ENCODE results near the gene TRAFD1.
"Not testable (repeated sequence)": the region's sequence is repeated elsewhere in the genome, so short reads cannot be mapped to it uniquely, and the experiment has no call there.

TRAFD1 gene

DNA sequence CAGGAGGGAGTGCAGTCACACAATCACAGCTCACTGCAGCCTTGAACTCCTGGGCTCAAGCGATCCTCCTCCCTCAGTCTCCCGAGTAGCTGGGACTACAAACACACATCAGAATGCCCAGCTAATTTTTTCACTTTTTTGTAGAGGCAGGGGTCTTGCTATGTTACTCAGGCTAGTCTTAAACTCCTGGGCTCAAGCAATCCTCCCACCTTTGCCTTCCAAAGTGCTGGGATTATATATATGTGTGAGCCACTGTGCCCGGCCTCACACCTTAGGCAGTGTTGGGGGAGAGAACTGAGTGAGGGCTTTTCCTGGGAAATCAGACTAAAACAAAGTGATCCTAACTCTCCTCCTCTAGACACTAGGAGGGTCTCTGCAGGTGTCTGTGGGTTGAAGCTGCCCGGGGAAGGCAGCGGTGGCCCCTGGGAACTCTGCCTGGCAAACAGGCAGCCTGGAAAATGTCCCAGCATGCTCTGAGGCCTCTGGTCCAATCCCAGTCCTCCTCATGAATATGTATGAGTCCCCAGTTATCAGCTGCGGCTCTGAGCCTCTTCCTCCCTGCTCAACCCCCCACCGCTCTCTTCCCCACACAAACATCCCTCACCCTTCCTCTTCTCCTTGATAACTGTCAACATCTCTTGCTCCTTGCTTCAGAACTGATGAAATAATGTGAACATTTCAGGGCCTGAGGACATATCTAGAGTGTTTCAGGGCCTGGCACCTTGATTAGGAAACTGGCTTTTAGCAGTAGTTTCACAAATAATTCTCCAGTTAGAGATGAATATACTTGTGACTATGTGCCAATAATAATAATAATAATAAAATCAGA, 8.9 kb upstream of the TRAFD1 start:
- DNase-seq (ENCODE audit: low read depth): no peak

DNA sequence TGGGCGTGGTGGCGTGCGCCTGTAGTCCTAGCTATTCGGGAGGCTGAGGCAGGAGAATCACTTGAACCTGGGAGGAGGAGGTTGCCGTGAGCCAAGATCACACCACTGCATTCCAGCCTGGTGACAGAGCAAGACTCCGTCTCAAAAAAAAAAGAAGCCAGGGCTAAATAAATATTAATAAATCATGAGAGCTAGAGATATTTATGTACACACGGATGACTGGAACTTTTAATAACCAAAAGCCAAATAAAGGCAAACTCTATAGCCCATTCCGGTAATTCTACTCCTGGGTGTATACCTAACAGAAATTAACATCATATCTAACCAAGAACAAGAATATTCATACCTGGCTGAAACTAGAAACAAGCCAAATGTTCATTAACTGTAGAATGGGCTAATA, 7.7 kb upstream of the TRAFD1 start:
- no peak for DNase-seq (ENCODE audit: low read depth)

- no peak for DNase-seq (ENCODE audit: low read depth)
Observed at GRCh38 chr12:112121780-112122565, 3.4 kb upstream of the TRAFD1 start.

- DNase-seq (ENCODE audit: low read depth): no peak
Observed at GRCh38 chr12:112122823-112123690, 2.3 kb upstream of the TRAFD1 start.

- DNase-seq (ENCODE audit: low read depth): no peak
Observed at GRCh38 chr12:112124918-112125249, 476 bp upstream of the TRAFD1 start.

DNA sequence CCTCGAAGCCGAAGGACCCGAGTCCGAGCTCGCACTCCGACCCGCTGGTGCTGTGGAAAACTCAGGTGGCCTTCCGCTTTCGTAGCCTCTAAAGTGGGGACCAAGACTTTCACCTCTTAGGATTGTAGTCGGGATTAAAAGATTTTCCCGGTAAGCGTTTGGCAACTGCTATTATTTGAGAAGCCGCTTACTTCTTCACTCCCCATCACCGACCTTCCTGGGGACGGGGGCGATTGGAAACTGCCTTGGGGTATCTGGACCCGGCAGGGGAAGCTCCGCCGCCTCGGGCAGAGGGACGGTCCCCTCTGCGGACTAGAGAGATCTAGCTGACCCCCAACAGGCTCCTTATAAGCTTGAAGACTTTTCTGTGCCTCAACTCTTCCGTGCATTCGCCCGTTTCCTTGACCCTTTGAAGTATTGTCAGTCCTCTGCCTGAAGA, 659 bp downstream of the TRAFD1 start:
- no peak for DNase-seq (ENCODE audit: low read depth)

DNA sequence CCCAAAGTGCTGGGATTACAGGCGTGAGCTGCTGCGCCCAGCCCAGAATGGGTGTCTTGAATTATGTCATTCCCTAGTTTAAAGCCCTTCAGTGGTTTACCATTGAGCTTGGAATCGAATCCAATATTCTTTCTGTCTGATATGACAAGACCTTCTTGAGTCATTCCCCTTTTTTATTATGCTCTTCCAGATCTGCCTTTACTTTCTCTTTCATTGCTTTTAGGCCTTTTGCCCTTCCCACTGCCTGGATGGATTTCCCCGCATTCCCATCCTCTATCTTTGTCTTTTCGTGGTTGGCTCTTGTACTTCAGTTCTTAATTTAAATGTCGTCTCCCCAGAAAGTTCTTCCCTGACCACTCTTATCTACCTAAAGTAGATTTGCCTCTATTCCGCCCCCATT, 1.6 kb downstream of the TRAFD1 start:
- no peak for DNase-seq (ENCODE audit: low read depth)

- DNase-seq (ENCODE audit: low read depth): no peak
Observed at GRCh38 chr12:112130441-112130998, 5.2 kb downstream of the TRAFD1 start.

DNA sequence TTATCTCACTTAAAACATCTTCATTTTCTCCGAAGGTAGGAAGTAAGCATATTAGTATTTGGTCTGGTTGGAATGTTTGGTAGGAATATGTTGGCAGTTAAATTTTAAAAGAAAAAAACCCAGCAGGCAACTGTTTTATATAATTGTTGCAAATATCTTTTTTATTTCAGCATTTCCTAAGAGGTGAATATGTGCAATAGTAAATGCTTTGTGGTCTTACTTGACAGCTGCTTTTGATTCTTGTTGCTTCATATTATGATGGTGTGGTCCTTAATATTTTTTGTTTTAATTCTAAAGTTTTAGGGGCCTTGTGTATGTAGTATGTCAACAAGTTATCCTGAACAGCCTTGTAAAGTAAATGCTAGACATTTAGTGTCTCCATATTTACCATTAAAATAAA, 6.3 kb downstream of the TRAFD1 start:
- DNase-seq (ENCODE audit: low read depth): no peak

GRCh38 chr12:112133418-112133817, 8.1 kb downstream of the TRAFD1 start:
- no peak for DNase-seq (ENCODE audit: low read depth)

DNA sequence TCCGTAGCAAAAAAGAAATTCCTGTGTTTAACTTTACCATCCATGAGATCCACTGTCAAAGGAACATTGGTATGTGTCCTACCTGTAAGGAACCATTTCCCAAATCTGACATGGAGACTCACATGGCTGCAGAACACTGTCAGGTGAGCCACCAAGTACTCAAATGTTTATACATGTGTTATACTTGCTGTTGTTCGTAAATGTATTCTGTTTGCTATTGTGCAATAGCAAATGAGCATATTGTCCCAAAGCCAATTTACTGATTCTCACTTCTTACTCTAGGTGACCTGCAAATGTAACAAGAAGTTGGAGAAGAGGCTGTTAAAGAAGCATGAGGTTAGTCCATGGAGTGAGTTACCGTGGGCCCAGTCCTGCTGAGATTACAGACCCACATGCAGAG, 9.4 kb downstream of the TRAFD1 start:
- DNase-seq (ENCODE audit: low read depth): no peak

DNA sequence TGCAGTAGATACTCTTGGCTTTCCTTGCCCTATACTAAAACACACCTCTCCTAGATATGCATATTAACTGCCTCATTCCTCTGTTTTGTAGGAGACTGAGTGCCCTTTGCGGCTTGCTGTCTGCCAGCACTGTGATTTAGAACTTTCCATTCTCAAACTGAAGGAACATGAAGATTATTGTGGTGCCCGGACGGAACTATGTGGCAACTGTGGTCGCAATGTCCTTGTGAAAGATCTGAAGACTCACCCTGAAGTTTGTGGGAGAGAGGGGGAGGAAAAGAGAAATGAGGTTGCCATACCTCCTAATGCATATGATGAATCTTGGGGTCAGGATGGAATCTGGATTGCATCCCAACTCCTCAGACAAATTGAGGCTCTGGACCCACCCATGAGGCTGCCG, 15.4 kb downstream of the TRAFD1 start:
- DNase-seq (ENCODE audit: low read depth): no peak

DNA sequence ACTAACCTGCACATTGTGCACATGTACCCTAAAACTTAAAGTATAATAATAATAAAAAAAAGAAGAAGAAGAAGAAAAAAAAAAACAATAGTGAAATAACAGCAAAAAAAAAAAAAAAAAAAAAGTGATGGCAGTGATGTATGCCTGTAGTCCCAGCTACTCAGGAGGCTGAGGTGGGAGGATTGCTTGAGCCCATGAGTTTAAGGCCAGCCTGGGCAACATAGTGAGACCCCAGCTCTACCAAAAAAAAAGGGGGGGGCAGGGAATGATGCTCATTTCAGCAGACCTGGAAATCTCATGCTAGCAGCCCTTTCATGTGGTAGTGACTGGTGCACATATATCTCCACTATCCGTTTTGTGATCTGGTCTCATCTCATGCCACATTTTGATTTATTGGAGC, 20.8 kb downstream of the TRAFD1 start:
- no peak for DNase-seq (ENCODE audit: low read depth)

- DNase-seq (ENCODE audit: low read depth): no peak
Observed at GRCh38 chr12:112148031-112148513, 22.7 kb downstream of the TRAFD1 start.

DNA sequence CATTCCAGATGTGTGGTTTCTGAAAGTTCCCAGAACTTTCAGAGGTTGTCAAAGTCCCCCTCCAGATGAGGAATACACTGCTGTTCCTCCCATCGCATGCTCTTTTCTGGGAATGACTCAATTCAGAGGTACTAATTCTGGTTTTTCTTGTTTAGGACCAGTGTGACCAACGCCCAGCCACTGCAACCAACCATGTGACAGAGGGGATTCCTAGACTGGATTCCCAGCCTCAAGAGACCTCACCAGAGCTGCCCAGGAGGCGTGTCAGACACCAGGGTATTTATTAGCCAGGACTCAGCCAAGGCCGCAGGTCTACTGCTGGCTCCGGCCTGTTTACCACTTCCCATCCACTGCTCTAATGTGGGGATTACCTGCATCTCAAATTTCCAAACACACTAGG, 24.2 kb downstream of the TRAFD1 start:
- DNase-seq (ENCODE audit: low read depth): no peak

- DNase-seq (ENCODE audit: low read depth): no peak
Observed at GRCh38 chr12:112151766-112152541, 26.6 kb downstream of the TRAFD1 start.

DNA sequence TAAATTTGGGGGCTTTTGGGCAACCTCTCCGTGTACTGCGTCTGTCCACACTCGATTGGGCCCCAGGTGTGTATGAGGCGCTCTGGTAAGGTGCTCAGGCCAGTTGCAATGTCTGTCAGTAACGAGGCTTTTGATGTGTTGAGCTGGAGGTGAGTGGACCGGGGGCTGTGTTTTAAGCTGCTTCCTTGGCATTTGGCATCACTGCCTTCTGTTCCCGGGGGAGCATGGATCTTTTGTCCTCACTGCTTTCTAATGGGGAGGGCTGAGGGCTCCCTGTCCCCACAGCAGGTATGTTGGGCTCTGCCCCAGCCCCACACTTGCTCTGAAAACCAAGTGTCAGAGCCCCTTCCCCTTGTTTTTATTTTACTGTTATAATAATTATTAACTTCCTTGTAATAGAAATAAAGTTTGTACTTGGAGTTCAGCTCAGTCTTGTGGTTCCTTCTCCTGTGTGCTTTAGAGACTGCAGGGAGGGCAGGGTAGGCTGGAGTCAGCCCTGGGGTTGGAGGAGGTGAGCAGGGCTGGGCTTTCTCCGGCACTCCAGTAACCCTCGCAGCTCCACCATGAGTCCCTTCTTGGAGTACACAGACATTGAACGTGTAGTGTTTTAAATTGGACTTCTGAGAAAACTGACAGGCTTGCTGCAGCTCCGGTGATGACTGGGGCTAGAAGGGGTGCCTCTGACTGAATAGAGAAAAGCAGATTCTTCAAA, 28.0 kb downstream of the TRAFD1 start:
- no peak for DNase-seq (ENCODE audit: low read depth)

DNA sequence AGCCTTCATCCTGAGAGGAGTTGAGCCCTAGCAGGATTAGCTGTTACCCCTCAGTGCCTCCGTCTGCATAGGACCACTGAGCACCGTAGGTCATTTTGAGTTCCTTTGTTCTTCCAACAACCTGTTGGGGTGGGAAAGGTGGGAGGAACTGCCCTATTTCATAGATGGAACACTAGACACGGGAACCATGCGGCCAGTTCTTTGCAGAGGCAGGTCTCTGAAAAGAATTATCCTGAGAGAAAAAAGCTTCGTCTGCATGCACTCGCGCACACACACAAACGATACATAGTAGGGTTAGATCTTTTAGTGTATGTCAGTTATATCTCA, 28.5 kb downstream of the TRAFD1 start:
- DNase-seq (ENCODE audit: low read depth): no peak

GRCh38 chr12:112158461-112159145, 33.2 kb downstream of the TRAFD1 start:
- DNase-seq (ENCODE audit: low read depth): not testable (repeated sequence)

DNA sequence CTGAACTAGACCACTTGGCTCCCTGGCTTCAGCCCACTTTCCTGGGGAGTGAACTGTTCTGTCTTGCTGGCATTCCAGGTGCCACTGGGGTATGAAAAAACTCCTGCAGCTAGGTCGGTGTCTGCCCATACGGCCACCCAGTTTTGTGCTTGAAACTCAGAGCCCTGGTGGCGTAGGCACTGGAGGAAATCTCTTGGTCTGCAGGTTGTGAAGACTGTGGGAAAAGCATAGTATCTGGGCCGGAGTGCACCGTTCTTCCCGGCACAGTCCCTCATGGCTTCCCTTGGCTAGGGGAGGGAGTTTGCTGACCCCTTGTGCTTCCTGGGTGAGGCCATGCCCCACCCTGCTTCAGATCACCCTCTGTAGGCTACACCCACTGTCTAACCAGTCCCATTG, 33.8 kb downstream of the TRAFD1 start:
- no peak for DNase-seq (ENCODE audit: low read depth)

Data from stimulated activated CD4-positive, alpha-beta T cell treated with anti-CD3 and anti-CD28 coated beads, Interleukin-2, amount 100 ng/mL, for 4 hours (primary cell).